ENCODE results near the gene ASB18.
"Not testable (repeated sequence)": the region's sequence is repeated elsewhere in the genome, so short reads cannot be mapped to it uniquely, and the experiment has no call there.

The ASB18 gene

GRCh38 chr2:236286873-236287545 lies 22.8 kb upstream of the ASB18 start:
- no peak for DNase-seq (ENCODE audit: low spot score)

GRCh38 chr2:236284208-236284607 lies 20.0 kb upstream of the ASB18 start:
- no peak for DNase-seq (ENCODE audit: low spot score)

- DNase-seq (ENCODE audit: low spot score) = no peak
Measured at GRCh38 chr2:236282406-236282805, 18.2 kb upstream of the ASB18 start.

- no peak for DNase-seq (ENCODE audit: low spot score)
Measured at GRCh38 chr2:236281423-236281822, 17.2 kb upstream of the ASB18 start.

GRCh38 chr2:236273126-236273525 lies 8.9 kb upstream of the ASB18 start:
- peak; percentile 25 for DNase-seq (ENCODE audit: low spot score)

- no peak for DNase-seq (ENCODE audit: low spot score)
Measured at GRCh38 chr2:236271851-236272250, 7.6 kb upstream of the ASB18 start.

- DNase-seq (ENCODE audit: low spot score) = not testable (repeated sequence)
Measured at GRCh38 chr2:236269876-236270275, 5.7 kb upstream of the ASB18 start.

- no peak for DNase-seq (ENCODE audit: low spot score)
Measured at GRCh38 chr2:236265675-236266074, 1.5 kb upstream of the ASB18 start.

GRCh38 chr2:236262238-236262637 lies 2.0 kb downstream of the ASB18 start:
- no peak for DNase-seq (ENCODE audit: low spot score)

- no peak for DNase-seq (ENCODE audit: low spot score)
Measured at GRCh38 chr2:236261452-236261851, 2.8 kb downstream of the ASB18 start.

GRCh38 chr2:236259371-236259770 lies 4.8 kb downstream of the ASB18 start:
- DNase-seq (ENCODE audit: low spot score) = no peak

GRCh38 chr2:236257575-236257974 lies 6.6 kb downstream of the ASB18 start:
- DNase-seq (ENCODE audit: low spot score) = no peak

GRCh38 chr2:236257136-236257535 lies 7.1 kb downstream of the ASB18 start:
- no peak for DNase-seq (ENCODE audit: low spot score)

GRCh38 chr2:236256366-236256985 lies 7.7 kb downstream of the ASB18 start:
- DNase-seq (ENCODE audit: low spot score) = no peak

GRCh38 chr2:236254674-236255073 lies 9.5 kb downstream of the ASB18 start:
- no peak for DNase-seq (ENCODE audit: low spot score)

- DNase-seq (ENCODE audit: low spot score) = no peak
Measured at GRCh38 chr2:236254001-236254400, 10.2 kb downstream of the ASB18 start.

- DNase-seq (ENCODE audit: low spot score) = no peak
Measured at GRCh38 chr2:236252602-236253001, 11.6 kb downstream of the ASB18 start.

GRCh38 chr2:236250909-236251579 lies 13.2 kb downstream of the ASB18 start:
- no peak for DNase-seq (ENCODE audit: low spot score)

GRCh38 chr2:236250286-236250685 lies 13.9 kb downstream of the ASB18 start:
- no peak for DNase-seq (ENCODE audit: low spot score)

GRCh38 chr2:236249066-236249465 lies 15.1 kb downstream of the ASB18 start:
- DNase-seq (ENCODE audit: low spot score) = no peak

GRCh38 chr2:236246711-236247246 lies 17.4 kb downstream of the ASB18 start:
- DNase-seq (ENCODE audit: low spot score) = no peak

- no peak for DNase-seq (ENCODE audit: low spot score)
Measured at GRCh38 chr2:236244256-236244655, 19.9 kb downstream of the ASB18 start.

GRCh38 chr2:236242057-236242495 lies 22.1 kb downstream of the ASB18 start:
- DNase-seq (ENCODE audit: low spot score) = no peak
